SU-DHL-6 (cell line): Measurements from ENCODE around the gene GJA3.

Source experiments
- H2AFZ ChIP-seq: fragments of 200-600 bp; sonication (generic); 2 replicates; pipeline ENCODE4 v1.6.1; 2014; ENCODE audit warnings: low read depth, mild to moderate bottlenecking, moderate library complexity, mixed read lengths, antibody characterized with exemption, low read length; ENCODE audit not compliant: severe bottlenecking
- H3F3A ChIP-seq: fragments of 200-600 bp; shearing (Covaris generic); 2 replicates; pipeline ENCODE4 v1.6.0; 2016; ENCODE audit warnings: antibody characterized with exemption, mild to moderate bottlenecking; ENCODE audit not compliant: insufficient read depth
- H3K27ac ChIP-seq: fragments of 200-600 bp; sonication (generic); 2 replicates; pipeline ENCODE4 v1.5.1; 2016; ENCODE audit warnings: low read depth, mild to moderate bottlenecking, low read length, moderate library complexity, mixed read lengths
- H3K27me3 ChIP-seq: fragments of 200-600 bp; sonication (generic), shearing (Covaris generic); 2 replicates; pipeline ENCODE4 v1.6.0; 2014; ENCODE audit warnings: mild to moderate bottlenecking, low read length
- H3K36me3 ChIP-seq: fragments of 200-600 bp; sonication (generic); 2 replicates; pipeline ENCODE4 v1.6.1; 2014; ENCODE audit warnings: mild to moderate bottlenecking, low read length, mixed read lengths
- H3K4me2 ChIP-seq: fragments of 300-600, 200-600 bp; shearing (Covaris generic), sonication (generic); 2 replicates; pipeline ENCODE4 v1.6.0; 2014; ENCODE audit warnings: low read length, low read depth, mild to moderate bottlenecking; ENCODE audit not compliant: poor library complexity, severe bottlenecking
- H3K4me3 ChIP-seq: fragments of 200-600 bp; sonication (generic); 2 replicates; pipeline ENCODE4 v1.5.1; 2014; ENCODE audit warnings: antibody characterized with exemption, low read length, mild to moderate bottlenecking, mixed read lengths; ENCODE audit not compliant: insufficient read depth, poor library complexity, severe bottlenecking
- H3K79me2 ChIP-seq: fragments of 200-600 bp; sonication (generic); 2 replicates; pipeline ENCODE4 v1.6.1; 2014; ENCODE audit warnings: mild to moderate bottlenecking, low read length, moderate library complexity; ENCODE audit not compliant: insufficient read depth
- H3K9ac ChIP-seq: fragments of 200-600 bp; sonication (generic); 2 replicates; pipeline ENCODE4 v1.7.0; 2014; ENCODE audit warnings: mild to moderate bottlenecking, low read length
- H3K9me2 ChIP-seq: fragments of 200-600 bp; sonication (generic); replicated peaks from 2 replicates; pipeline ENCODE4 v1.6.1; 2014; ENCODE audit warnings: low read length; ENCODE audit not compliant: insufficient read depth
- H3K9me3 ChIP-seq: fragments of 200-600 bp; sonication (generic); 2 replicates; pipeline ENCODE4 v1.6.1; 2014; ENCODE audit warnings: low read length, mixed read lengths; ENCODE audit not compliant: insufficient read depth
- H4K20me1 ChIP-seq: fragments of 200-600 bp; sonication (generic); 2 replicates; pipeline ENCODE4 v1.6.1; 2014; ENCODE audit warnings: low read depth, mild to moderate bottlenecking, antibody characterized with exemption, low read length, moderate library complexity, mixed read lengths
- EZH2phosphoT487 ChIP-seq: fragments of 200-600 bp; sonication (generic), shearing (Covaris generic); conservative IDR thresholded peaks from 2 replicates; pipeline ENCODE4 v1.6.1; 2018; ENCODE audit warnings: mild to moderate bottlenecking, antibody characterized with exemption, low read length, moderate library complexity, mixed read lengths
- TF ChIP-seq, protein P1 (sequence below): fragments of 200-600 bp; sonication (generic); IDR thresholded peaks from one replicate; pipeline ENCODE4 v1.5.1; 2017; ENCODE audit warnings: antibody characterized with exemption, mild to moderate bottlenecking, low read length, moderate library complexity; ENCODE audit not compliant: insufficient read depth, poor library complexity, severe bottlenecking

Gene GJA3

DNA sequence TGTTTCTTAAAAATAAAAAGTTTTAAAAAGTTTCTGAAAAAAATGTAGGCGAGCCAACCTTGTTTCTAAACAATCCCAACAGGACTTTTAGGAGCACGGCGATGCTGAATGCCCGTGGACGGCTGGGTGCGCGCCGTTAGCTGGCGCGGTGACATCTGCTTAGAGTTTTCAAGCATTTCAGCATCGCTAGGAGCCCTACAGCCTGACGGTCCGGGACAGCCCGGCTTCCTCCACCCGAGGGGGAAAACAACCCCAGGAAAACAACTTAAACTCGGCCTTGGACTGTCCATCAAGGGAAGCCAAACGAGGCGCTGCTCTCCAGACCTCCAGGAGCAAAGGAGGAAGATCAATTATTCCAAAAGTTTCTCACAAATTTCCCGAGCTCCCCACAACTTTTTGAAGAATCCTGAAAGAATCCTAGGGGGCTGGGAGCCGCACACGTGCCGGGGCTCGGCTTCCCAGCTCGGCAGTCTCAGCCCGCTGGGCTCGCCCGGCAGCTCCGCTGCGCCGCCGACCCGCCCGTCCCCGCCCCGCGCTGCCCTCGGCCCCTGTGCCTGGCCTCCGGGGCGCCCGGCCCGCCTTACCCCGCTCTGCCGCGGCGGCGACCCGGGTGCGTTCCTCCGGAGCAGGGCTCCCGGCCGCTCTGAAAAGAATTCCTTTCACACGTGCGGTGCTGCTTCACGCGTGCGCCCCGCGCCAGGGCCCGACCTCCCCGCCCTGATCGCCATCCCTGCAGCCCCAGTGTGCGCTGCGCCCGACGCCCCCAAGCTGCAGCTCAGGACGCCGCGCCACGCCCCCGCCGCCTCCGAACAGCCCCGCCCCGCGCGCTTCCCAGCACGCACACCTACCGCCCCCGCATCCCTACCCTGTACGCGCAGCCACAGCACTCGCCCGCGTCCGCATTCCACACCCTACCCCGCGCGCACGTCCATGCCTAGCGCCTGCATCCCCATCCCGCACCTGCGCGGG is at the start of gene GJA3:
TSS of gene GJA3 (minus strand) at position 747 of the 969 bp plus-strand sequence. CDS start 17,764 bp downstream, outside the sequence.
- TF ChIP-seq, protein P1, sequence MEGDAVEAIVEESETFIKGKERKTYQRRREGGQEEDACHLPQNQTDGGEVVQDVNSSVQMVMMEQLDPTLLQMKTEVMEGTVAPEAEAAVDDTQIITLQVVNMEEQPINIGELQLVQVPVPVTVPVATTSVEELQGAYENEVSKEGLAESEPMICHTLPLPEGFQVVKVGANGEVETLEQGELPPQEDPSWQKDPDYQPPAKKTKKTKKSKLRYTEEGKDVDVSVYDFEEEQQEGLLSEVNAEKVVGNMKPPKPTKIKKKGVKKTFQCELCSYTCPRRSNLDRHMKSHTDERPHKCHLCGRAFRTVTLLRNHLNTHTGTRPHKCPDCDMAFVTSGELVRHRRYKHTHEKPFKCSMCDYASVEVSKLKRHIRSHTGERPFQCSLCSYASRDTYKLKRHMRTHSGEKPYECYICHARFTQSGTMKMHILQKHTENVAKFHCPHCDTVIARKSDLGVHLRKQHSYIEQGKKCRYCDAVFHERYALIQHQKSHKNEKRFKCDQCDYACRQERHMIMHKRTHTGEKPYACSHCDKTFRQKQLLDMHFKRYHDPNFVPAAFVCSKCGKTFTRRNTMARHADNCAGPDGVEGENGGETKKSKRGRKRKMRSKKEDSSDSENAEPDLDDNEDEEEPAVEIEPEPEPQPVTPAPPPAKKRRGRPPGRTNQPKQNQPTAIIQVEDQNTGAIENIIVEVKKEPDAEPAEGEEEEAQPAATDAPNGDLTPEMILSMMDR, result no peak
- no peak for TF ChIP-seq EZH2phosphoT487
- H3K9me3 ChIP-seq, result no peaks in the 10 kb centered on the region

DNA sequence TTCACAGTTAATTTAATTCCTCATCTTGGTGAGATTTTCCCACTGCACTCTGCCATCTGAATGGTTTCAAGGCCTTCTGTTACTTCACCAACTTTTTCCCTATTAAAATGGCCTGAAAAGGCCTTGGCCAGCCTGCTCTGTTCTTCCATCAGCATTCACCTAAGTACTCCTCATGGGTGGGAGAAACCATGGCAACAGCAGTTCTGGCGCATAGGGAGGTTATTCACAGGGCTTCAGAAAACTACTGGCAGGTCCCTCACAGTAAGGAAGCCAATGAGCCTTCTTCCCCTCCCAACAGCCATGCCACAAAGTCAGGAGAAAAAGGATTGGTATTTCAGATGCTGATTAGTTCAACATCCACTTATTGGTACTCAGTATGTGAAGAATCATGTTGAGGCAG is 49.1 kb upstream of the GJA3 start:
- Histone ChIP-seq H4K20me1 (no peaks in the 10 kb centered on the region), H2AFZ (no peak overlapping the region), H3K9me2 (no peaks in the 10 kb centered on the region), H3K27ac (no peak overlapping the region), H3K27me3 (no peaks in the 10 kb centered on the region), H3K9me3 (no peaks in the 10 kb centered on the region), H3K36me3 (no peaks in the 10 kb centered on the region), H3K79me2 (no peaks in the 10 kb centered on the region), H3K4me2 (no peak overlapping the region), H3K9ac (no peak overlapping the region), H3K4me3 (no peak overlapping the region), H3F3A (no peaks in the 10 kb centered on the region)
- TF ChIP-seq, protein P1, result no peak
- no peak for TF ChIP-seq EZH2phosphoT487

More for the DNA sequence above, at the start of gene GJA3:
- peak within 1 kb of the TSS; percentile 66 for H2AFZ ChIP-seq
- H3K79me2 ChIP-seq, result no peaks in the 10 kb centered on the region
- H3K9me2 ChIP-seq, result no peaks in the 10 kb centered on the region
- peaks cover 12% of the 10 kb centered on the region; the same call in 1 of the 2 replicates for H3F3A ChIP-seq
- H3K27ac ChIP-seq, result no peak within 1 kb of the TSS
- H3K9ac ChIP-seq, result peak within 1 kb of the TSS; percentile 21; the same call in 1 of the 2 replicates
- peak within 1 kb of the TSS; percentile 68 for H3K4me2 ChIP-seq
- H3K4me3 ChIP-seq, result peak within 1 kb of the TSS; percentile 50
- no peaks in the 10 kb centered on the region for H3K36me3 ChIP-seq
- 0 out of 2 replicates have a peak, but pooled peaks cover 4% of the 10 kb centered on the region for H4K20me1 ChIP-seq
- no peaks in the 10 kb centered on the region; the same call in 1 of the 2 replicates for H3K27me3 ChIP-seq

DNA sequence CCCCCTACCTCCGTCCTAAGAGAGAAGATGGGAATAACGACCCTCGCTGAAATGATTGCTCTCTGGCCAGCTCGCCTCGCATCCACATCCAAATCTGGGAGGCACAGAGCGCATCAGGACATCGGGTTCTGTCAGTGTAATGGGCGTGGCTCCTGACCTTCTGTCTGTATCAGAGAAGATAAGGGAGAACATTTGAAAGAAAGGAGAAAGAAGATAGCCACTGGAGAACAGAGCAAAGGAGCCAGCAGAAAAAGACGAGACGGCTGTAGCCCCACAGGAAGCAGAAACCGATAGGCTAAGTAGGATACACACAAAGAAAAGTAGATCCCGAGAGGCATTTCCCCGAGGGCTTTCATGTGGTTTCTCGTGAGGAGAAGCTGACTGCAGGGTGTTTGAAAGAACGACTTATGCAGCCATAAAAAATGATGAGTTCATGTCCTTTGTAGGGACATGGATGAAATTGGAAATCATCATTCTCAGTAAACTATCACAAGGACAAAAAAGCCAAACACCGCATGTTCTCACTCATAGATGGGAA is 45.9 kb upstream of the GJA3 start:
- Histone ChIP-seq H2AFZ (no peak overlapping the region), H3K4me3 (no peak overlapping the region), H4K20me1 (no peaks in the 10 kb centered on the region), H3K9me2 (no peaks in the 10 kb centered on the region), H3K9ac (no peak overlapping the region), H3K27ac (no peak overlapping the region), H3K27me3 (no peaks in the 10 kb centered on the region), H3K79me2 (no peaks in the 10 kb centered on the region), H3K36me3 (no peaks in the 10 kb centered on the region), H3K9me3 (peaks cover 1% of the 10 kb centered on the region; the same call in 1 of the 2 replicates), H3K4me2 (no peak overlapping the region), H3F3A (no peaks in the 10 kb centered on the region)
- no peak for TF ChIP-seq EZH2phosphoT487
- TF ChIP-seq, protein P1, result no peak
